GM21367 (cell line): ENCODE results near the gene MEOX2.

ENCODE experiments used
- ATAC-seq: cut with Tn5 transposase; IDR thresholded peaks from one replicate; pipeline ENCODE4 v1.9.1; 2021; ENCODE audit not compliant: unreplicated experiment

The MEOX2 gene

DNA sequence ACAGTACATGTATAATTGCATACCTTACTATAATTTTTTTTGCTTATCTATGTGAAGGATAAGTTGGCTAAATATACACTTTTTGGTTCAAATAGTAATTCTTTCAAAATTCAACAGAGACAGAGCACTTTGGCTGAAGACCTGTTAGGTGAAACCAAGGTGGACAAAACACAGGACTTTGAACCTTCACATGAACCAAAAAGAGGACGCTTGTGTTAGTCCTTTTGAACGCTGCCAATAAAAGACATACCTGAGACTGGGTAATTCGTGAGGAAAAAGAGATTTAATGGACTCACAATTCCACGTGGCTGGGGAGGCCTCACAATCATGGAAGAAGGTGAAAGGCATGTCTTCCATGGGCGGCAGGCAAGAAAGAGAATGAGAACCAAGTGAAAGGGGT is 120.0 kb downstream of the MEOX2 start:
- no peak for ATAC-seq

DNA sequence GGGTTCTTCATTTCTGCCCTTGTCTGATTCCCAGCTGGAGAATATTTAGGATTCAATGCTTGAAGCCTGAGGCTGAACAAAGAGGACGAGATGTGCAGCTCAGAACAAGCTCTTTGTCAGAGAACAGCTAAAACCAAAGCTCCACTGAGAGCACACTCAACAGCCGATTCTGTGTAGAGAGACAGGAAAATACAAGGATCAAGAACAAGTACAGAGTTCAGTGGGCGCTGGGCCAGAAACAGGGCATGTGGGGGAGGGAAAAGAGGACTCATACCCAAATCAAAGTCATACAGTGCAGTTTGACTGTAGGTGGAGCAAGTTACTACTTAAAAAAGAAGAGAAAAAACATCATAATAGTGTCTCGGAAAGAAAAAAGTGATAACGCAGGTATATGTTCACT is 124.6 kb downstream of the MEOX2 start, which contains the start of gene AGMO:
TSS of gene AGMO (minus strand) at position 181 of the 400 bp plus-strand sequence.
- ATAC-seq: no peak
